Hippocampal formation (tissue), 2 donors: ENCODE results near the gene EXOC6.

Experiments used
- DNase-seq, 2 donors: peaks; one replicate each; lab custom pipeline; 2025; lab: John Stamatoyannopoulos, UW

The EXOC6 gene

GRCh38 chr10:93023013-93023650 is 174.8 kb downstream of the EXOC6 start:
- DNase-seq: no peak

GRCh38 chr10:93026072-93026471 is 177.8 kb downstream of the EXOC6 start:
- DNase-seq: no peak

- DNase-seq: no peak
These were observed 179.2 kb downstream of the EXOC6 start for GRCh38 chr10:93027508-93027907.

GRCh38 chr10:93028883-93029282 is 180.6 kb downstream of the EXOC6 start:
- no peak for DNase-seq

- no peak for DNase-seq
These were observed 182.1 kb downstream of the EXOC6 start for GRCh38 chr10:93030409-93030808.

- peak in 1 of 2 donors; percentile 23 for DNase-seq
These were observed 183.9 kb downstream of the EXOC6 start for GRCh38 chr10:93032105-93032808.

- no peak for DNase-seq
These were observed 184.5 kb downstream of the EXOC6 start for GRCh38 chr10:93032809-93033137.

GRCh38 chr10:93034426-93034825 is 186.1 kb downstream of the EXOC6 start:
- DNase-seq: no peak

GRCh38 chr10:93039110-93039509 is 190.8 kb downstream of the EXOC6 start:
- DNase-seq: no peak

GRCh38 chr10:93039721-93040120 is 191.4 kb downstream of the EXOC6 start:
- DNase-seq: no peak

GRCh38 chr10:93054486-93054885 is 206.2 kb downstream of the EXOC6 start:
- no peak for DNase-seq

- no peak for DNase-seq
These were observed 209.8 kb downstream of the EXOC6 start for GRCh38 chr10:93058139-93058538.

GRCh38 chr10:93059975-93060886 is 211.9 kb downstream of the EXOC6 start, which contains the start of gene CYP26C1:
TSS of gene CYP26C1 (plus strand) at chr10:93060798. CDS start at chr10:93061264, 466 bp downstream.
- DNase-seq: no peak

- no peak for DNase-seq
These were observed 212.7 kb downstream of the EXOC6 start for GRCh38 chr10:93060887-93061593.

- no peak for DNase-seq
These were observed 213.5 kb downstream of the EXOC6 start for GRCh38 chr10:93061594-93062513.

GRCh38 chr10:93062514-93063143 is 214.3 kb downstream of the EXOC6 start:
- no peak for DNase-seq

GRCh38 chr10:93063144-93063976 is 215.0 kb downstream of the EXOC6 start:
- no peak for DNase-seq

GRCh38 chr10:93063977-93064660 is 215.8 kb downstream of the EXOC6 start:
- DNase-seq: no peak
